ENCODE measurements around the gene ARHGEF10L.
"Not testable (repeated sequence)": the region's sequence is repeated elsewhere in the genome, so short reads cannot be mapped to it uniquely, and the experiment has no call there.

ARHGEF10L gene

DNA sequence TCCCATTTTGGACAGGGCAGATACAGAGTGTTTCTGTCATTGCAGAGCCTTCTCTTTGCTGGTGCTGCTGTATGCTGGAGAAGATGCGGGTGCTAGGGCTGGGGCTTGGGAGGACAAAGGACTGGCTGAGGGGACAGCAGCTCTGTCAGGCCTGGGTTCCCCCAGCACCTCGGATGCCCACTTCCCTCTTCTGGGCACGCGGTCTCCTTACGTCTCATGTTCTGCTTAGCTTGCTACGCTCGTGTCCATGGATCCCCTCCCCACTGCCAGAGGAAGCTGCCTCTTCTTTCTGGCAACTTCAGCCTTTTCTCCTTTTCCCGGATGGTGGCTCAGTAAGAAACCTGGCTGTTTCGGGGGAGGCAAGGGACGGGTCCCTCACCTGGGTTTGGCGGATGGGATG, 75.7 kb downstream of the ARHGEF10L start:
- no peak for DNase-seq

DNA sequence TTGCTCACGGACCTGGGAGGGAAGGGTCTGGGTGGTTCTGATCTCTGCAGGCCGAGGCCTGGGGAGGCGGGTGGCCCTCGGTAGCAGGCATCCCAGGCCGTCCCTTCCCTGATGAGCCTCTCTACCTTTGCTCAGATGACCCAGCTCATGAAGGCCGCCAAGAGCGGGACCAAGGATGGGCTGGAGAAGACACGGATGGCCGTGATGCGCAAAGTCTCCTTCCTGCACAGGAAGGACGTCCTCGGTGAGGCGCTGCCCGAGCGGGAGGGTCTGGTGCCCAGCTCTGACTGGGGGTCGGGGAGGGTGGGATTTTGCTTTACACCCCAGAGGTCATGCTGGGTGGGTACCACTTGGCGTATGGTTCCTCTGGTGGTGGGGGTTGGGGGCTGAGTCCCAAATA, 76.5 kb downstream of the ARHGEF10L start:
- DNase-seq = no peak

DNA sequence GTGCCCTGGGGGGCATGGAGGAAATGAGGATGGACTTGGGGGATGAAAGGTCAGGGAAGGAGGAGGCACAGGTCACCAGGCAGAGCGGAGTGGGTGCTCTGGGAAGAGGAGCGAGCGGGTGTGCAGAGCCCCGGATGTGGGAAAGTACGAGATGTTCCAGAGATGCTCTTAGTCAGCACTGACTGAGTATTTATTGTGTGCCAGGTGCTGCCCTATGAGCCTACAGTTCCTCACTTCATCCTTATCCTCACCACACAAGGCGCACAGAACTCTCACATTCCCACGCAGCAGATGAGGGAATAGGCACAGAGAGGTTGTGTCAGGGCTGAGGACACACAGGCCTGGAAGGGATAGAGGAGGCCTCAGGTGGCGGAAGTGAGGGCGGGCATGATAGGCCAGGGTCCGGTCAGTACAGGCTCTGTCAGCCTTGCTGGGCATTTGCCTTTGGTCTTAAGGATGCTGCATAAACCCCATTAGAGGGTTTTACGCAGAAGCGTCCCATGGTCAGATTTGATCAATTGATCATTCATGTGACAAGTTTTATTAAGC, 77.3 kb downstream of the ARHGEF10L start:
- no peak for DNase-seq

DNA sequence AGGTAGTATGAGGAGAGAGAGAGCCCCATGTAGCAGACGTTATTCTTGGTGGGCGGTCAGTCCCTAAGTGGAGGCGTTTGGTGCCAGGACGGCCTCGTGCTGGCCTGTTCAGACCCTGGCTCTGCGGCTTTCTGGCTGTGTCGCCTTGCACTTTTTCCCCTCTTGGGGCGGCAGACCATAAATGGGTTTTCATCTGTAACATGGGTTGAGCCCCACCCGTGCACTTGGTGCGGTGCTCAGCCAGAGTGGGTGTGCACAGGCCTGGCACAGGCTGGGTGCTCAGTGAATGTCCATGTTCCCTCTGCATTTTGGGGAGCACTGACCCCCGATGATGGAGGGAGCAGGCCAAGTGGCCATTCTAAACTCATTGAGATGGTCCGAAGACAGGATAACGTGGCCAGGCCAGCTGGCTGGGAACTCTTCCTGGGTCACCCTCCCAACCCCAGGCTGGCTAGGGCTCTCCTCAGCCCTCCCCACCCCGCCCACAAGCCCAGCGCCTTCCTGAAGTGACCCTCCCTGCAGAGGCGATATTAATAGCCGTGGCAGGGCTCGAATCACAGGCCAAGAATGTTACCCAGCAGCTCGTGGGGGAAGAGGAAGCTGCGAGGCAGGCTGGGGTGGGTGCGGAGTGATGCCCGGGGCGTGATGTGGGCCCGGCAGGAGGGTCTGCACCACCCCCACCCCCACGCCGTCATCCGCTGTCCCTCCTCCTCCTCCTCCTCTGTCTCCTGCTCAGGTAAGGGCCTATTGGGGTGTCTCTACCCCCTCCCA, 78.5 kb downstream of the ARHGEF10L start:
- DNase-seq = no peak

DNA sequence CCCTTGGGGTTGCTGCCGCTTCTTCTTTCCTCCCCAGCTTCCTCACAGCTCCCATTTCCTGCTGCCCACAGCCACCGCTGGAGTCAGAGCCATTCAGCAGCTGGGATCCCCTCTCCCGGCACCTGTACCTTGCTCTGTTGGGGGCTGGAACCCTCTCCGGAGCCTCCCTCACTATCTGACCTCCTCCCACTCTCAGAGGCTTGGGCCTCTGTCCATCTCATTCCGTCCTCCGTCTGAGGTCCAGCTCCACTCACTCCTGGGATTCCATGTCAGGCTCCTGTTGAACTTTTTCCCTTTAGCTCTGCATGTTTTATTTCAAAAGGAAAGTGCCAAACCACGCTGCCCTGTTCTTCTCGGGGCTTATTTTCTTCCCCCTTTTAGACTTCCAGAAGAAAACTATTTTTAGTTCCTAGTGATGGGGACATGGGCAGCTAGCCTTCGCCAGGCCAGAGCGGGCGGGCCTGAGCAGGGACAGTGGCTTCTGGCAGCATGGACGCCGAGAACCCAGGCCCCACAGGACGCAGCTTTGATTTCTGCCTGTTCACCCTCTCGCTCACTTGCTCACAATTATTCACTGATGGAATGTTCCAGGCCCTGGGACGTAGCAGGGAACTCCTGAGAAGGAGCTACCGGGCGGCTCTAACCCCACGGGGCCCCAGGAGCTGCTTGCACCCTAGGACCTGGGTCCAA, 79.2 kb downstream of the ARHGEF10L start:
- no peak for DNase-seq

DNA sequence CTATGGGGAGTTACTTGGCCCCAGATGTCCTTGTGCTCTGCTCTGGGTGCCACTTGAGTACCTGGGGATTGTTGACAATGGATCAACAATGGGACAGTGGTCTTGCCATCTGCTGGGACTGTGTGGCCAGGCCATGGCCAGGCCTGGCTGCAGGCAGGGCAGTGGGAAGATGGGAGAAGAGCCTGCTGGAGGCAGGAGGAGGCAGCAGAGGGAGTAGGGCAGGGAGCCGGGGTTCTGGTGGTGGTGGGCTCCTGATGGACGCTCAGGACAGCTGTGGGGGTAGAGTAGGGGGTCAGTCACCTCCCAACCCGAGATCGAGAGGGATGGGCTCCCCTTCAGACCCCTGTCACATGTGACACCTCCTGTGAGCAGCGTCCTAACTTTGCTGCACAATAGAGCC, 81.0 kb downstream of the ARHGEF10L start:
- no peak for DNase-seq

DNA sequence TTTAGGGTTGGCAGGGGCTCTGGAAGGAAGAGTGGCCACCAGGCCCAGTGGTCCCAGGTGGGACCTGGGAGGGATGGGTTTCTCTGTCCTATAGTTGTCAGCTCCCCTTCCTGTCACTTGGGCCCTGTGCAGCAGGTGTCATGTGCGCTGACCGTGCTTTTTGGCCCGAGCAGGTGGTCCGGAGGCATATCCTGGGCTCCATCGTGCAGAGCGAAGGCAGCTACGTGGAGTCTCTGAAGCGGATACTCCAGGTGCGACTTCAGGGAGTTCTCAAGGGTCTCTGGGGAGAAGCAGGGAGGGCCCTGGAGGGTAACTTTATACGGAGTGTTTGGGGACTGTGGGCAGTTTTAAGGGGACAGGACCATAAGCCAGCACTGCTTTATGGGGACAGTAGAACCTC, 82.2 kb downstream of the ARHGEF10L start:
- DNase-seq = no peak

DNA sequence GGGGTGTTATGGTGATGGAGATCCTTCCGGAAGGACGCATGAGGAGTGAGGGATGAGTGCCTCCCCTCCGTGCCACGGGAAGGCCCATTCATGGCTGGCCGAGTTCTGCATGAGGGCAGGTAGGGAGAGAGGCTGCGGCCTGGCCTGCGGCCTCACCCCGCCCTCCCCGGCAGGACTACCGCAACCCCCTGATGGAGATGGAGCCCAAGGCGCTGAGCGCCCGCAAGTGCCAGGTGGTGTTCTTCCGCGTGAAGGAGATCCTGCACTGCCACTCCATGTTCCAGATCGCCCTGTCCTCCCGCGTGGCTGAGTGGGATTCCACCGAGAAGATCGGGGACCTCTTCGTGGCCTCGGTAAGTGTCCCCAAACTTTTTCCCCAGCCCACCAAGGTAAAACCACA, 83.3 kb downstream of the ARHGEF10L start:
- no peak for DNase-seq

DNA sequence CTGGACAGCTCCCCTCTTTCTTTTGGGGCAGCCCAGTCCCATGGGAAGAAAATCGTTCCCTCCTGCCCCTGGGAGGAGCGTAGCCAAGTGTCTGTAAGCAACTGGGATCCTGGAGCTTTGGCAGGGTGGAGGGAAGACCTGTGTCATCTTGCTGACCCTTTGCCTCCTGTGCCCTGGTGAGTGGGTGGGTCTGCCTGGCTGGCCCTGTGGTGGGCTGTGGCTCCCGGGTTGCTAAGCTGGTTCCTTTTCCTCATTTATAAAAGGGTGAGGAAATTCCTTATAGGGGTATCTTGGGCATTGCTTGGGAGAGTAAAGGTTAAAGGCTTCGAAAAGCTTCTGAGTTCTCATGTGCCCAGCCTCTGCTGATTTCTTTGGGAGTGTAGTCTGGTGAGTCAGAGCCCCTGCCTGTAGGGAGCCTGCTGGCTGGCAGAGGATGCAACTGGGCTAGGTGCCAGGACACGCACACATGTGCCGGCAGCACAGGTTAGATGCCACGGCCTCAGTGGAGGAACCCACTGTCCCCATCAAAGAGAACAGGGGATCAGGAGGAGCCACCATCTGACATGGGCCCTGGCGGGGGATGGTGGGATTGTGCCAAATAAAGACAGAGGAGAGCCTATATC, 85.2 kb downstream of the ARHGEF10L start:
- DNase-seq = no peak

DNA sequence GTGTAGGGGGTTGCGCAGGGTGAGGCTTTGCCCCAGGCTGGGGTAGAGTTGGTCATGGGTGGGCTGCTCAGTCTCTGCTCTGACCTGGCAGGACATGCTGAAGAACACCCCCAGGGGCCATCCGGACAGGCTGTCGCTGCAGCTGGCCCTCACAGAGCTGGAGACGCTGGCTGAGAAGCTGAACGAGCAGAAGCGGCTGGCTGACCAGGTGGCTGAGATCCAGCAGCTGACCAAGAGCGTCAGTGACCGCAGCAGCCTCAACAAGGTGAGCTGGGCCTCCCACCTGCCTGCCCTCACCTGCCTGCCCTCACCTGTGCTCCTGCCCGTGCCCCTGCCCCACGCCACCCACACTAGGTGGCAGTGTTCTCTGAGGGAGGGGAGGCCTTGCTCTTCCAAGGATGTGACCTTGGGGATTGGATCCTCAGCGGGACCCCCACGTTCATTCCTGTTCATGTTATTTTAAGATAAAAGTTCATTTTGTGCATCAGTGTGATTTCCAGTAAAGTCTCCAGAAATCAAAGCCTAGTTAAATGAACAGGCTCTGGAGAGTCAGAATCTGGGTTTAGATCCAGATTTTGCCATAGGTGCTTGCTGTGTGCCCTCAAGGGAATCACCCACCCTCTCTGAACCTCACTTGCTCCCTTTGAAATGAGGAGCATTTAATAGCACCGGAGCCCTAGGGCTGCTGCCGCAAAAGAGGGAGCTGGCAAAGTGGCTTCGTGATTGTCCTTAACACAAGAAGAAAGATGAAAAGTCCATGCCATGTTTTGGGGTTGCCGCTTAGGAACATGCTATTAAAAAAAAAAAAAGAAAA, 87.9 kb downstream of the ARHGEF10L start:
- no peak for DNase-seq

DNA sequence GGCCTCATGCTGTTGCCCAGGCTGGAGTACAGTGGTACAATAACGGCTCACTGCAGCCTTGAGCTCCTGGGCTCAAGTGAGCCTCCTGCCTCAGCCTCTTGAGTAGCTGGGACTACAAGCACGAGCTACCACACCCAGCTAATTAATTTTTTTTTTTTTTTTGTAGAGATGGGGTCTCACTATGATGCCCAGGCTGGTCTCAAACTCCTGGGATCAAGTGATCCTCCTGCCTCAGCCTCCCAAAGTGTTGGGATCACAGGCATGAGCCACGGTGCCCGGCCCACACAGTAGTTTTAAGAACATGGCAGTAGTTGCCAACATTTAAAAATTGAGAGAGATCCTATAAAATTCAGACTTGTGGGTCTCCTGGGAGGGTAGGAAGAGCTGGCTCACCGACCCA, 89.5 kb downstream of the ARHGEF10L start:
- not testable (repeated sequence) for DNase-seq

DNA sequence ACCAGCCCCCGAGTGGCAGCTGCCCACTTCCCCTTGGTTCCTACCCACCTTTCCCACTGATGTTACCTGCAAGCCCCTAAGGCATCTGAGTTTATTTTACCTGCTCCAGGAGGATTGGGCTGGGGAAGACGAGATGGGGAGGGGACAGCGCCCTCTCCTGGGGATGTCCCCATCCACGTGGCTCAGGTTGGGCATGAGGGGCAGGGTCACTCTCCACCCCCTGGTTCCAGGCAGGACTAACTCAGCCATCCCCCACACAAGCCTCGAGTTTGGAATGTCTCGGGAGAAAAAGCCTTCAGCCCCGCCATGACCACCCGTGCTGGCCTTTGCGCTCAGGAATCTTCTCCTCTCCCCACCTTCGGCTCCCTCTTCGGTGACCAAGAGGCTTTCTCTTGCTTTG, 90.0 kb downstream of the ARHGEF10L start:
- no peak for DNase-seq

DNA sequence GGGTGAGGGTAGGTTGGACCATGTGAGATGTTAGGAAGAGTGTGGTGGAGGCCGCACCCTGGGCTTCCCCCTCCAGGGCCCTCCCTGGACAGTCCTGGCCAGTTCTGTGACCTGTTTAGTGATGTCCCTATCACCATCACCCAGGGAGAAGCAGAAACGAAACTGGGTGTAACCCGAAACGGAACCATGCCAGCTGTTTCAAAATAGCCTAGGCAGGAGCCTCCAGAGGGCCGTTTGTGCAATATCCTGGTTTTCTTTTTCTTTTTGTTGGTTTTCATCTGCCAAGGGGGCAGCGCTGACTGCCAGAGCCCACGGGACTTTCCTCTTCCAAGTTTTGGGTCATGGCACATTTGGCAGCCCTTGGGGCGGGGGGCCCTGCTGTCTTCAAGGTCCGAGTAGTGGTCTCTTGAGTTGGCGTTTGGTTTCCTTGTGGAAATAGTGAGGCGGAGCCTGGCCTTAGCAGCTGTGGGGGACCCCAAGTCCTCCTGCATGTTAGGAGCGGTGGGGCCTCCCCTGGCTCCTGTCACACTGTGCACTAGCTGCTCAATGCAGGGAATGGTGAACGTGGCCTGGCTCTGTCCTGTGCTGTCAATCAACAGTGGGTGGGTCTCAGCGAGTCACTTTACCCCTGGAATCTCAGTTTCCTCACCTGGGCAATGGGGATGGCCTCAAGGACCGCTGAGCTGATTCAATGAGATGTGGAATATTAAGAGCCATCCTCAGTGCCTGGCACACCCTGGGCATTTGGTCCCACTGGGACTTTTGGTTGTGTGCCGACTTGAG, 90.7 kb downstream of the ARHGEF10L start:
- DNase-seq = no peak

DNA sequence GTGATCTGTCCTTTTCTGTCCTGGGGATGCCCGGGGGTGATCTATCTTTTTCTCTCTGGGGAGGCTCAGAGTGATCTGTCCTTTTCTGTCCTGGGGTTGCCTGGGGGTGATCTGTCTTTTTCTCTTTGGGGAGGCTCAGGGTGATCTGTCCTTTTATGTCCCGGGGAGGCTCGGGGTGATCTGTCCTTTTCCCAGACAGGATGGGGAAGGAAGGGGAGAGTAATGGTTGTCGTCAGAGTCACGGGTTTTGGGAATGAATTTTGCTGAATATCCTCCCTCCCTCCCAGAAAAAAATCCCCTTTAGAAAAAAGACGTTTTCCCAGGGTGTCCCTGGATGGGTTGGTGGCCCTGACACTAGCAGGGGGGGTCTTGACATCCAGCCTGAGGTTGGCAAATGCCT, 91.5 kb downstream of the ARHGEF10L start:
- DNase-seq = no peak

DNA sequence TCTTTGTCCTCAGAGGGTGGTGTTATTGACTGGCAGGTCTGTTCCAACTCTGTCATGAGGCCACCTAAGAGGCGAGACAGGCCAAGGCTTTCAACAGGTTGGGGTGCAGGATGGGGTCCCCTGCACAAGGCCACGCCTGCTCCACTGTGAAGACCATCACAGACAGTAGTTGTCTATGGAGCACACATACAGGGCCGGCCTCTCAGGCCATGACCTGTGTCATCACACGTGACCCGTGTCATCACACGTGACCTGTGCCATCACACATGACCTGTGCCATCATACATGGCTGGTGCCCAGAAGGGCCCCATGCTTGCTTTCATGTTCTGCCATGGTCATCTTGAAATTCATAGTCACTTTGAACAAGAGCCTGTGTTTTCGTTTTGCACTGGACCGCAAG, 91.9 kb downstream of the ARHGEF10L start:
- DNase-seq = no peak

DNA sequence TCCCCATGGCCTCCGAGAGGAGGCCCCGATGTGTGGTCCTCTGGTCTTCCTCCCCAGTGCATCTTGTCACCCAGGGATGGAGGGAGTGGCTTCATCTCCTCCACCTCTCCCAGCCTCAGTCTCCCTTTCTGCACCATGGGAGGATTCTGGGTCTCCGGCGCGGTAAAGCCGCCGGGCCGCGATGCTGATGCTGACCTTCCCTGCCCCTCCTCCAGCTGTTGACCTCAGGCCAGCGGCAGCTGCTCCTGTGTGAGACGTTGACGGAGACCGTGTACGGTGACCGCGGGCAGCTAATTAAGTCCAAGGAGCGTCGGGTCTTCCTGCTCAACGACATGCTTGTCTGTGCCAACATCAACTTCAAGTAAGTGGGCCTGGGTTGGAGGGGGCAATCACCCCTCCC, 92.6 kb downstream of the ARHGEF10L start:
- no peak for DNase-seq

DNA sequence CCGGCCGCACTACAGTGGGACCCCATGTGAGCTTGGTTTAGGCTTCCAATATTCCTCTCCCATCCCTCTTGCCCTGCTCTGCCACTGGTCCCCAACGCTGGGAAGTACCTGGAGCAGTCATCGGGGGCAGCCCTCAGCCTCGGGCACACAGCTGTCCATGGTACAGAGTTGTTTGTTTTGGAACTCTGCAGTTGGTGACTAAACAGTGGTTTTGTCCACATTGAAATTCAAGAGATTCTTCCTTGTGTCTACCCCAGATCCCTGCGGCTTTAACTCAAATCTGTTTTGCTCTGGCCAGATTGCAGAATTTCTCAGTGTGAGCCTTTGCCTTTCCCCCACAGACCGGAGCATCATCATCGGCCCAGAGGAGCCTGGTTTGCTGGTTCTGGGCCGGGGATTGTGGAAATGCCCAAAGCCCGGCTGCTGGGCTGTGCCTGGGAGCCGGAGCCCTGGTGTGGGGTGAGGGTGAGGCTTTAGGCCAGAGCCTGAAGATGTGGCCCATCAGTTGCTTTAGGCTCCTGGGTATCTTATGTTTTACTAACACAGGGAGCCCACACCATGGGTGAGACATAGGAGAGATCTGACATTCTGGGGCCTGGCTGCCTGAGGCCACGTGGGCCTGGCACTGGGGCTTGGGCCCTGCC, 93.2 kb downstream of the ARHGEF10L start:
- no peak for DNase-seq

DNA sequence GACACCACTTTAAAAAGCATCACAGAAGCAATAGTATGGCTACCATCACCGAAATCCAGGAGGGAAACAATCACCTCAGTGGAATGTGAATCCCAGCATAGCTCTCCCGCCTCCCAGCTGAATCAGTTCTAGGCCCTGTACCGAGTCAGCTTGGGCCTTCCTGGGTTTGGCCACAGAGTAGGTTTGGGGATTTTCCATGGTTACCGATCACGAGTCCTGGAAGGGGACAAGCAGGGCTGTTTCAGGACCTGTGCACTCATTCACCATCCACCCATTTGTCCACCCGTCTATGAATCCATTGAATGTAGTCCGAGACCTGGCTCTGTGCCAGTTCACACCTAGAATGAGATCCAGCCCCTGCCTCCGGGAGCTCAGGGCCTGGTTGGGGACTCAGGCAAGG, 94.2 kb downstream of the ARHGEF10L start:
- DNase-seq = no peak

DNA sequence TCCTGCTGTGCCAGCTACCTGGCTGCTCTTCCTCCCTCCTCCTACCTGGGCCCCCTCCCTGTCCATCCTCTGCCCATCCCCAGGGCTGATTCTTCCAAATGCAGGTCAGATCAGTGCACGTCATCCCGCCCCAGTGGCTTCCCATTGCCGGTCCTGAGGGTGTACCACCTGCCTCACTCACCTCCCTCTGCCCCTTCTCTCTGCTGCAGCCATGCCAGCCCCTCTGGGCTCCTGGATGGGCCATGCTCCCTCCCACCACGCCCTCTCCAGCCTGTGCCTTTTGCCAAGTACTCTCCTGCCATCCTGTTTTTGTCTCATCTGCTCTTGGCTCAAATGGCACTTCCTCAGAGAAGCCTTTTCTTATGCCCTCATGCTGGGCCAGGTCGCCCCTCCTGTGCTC, 95.8 kb downstream of the ARHGEF10L start:
- DNase-seq = no peak

DNA sequence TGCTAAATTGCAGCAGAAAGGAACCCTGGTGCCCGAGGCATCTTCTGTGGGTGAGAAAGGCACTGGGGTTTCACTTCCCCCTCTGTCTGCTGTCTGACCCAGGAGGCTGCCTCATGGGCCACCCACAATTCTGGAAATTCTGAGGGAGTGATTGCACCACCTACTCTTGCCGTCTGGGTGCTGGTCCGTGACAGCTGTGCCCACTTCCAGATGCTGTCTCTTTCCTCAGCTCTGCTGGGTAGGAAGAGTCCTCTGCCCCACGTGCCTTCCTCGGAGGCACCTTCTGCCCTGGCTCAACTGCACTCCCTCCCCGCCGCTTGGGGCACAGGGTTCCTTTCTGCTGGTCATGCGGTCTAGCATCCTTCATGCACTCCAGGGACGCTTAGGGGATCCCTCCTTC, 96.3 kb downstream of the ARHGEF10L start:
- DNase-seq = no peak

DNA sequence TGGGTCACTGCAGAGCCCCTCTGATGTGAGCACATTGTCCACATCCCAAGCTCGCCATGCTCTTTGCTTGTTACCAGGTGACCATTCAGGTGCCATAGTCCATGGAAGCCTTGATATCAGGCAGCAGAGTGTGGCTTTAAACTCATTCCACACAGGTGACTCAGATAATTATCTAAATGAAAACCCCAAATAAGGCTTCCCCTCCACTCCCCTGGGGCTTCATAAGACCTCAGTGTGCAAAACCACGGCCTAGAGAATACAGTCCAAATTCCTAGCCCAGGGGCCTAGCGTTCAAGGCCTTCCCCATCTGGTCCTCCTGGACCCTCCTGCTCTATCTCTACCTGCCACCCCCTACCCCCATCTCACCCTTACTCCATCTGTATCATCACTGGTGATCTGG, 97.1 kb downstream of the ARHGEF10L start:
- no peak for DNase-seq

DNA sequence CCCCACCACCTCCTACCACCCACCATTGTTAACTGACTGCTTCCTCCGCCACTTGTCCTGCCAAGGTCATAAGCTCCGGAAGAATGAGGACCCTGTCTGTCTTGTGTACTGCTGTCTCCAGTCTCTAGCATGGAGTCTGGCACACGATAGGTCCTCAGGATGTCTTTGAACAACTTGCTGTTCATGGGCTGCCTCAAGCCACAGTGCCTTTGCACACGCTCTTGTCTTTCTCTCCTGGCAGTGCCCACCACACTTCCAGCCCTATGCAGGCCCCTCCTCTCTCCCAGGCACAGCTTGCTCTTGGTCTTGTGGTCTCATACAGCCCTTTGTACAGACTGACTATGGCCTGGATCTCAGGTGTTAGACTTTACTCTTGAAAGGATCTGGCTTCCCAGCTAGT, 97.6 kb downstream of the ARHGEF10L start:
- no peak for DNase-seq

All from NCI-H187 treated with DMSO at 0.1 percent for 48 hours (cell line).